Measurements from ENCODE around the gene DCXR.

Gene DCXR

DNA sequence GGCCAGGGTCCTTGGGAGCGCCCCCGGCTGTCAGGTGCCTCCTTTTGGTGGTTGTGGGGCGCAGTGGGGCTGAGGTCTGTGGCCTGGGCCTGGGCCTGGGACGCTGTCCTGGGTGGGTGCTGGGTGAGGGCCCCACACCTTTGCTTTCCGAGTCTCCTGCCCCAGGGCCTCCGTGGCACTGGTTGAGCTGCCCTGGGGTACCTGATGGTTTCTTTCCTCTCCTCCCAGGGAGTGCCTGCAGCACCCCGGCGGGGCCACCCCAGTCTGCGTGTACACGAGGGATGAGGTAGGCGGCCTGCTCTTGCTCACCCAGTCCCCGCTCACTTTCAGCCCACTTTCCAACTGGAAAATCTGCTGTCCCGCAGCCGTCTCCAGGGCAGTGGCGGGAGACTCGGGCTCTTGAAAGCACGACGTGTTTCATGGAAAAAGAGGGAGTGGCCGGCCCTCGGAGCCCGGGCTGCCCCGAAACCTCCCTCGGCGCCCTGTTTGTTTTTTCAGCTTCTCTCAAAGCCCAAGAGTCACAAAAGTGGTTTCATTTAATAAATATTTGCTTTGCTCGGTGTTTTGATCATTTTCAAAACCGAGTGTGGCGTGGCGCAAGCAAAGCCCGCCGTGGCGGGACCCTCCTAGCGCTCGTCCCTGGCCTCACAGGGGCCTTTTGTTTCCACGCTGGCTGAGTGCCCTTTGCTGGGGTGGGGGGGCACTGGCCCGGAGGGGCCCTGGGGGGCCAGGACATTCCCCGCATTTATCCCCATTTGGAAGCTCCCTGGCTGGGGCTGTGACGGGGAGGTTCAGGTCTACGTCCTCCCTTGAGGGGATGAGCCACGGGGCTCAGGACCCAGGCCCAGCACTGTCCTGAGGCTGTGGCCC is 42.7 kb downstream of the DCXR start:
- ChIA-PET CTCF (interaction anchor here (0.7 to 1.4 kb wide), 5 partner anchors 9 to 35 kb away, joined by 3 to 6 read pairs (median 4); no protein-coding TSS in a partner anchor), POLR2A (no interaction called here)
- TF ChIP-seq, protein P1, sequence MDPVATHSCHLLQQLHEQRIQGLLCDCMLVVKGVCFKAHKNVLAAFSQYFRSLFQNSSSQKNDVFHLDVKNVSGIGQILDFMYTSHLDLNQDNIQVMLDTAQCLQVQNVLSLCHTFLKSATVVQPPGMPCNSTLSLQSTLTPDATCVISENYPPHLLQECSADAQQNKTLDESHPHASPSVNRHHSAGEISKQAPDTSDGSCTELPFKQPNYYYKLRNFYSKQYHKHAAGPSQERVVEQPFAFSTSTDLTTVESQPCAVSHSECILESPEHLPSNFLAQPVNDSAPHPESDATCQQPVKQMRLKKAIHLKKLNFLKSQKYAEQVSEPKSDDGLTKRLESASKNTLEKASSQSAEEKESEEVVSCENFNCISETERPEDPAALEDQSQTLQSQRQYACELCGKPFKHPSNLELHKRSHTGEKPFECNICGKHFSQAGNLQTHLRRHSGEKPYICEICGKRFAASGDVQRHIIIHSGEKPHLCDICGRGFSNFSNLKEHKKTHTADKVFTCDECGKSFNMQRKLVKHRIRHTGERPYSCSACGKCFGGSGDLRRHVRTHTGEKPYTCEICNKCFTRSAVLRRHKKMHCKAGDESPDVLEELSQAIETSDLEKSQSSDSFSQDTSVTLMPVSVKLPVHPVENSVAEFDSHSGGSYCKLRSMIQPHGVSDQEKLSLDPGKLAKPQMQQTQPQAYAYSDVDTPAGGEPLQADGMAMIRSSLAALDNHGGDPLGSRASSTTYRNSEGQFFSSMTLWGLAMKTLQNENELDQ (tag by site-specific recombination; IDR thresholded peaks at IDR 0.05; ENCODE audit: low read depth) = no peak
- TF ChIP-seq PRDM1 (tag by site-specific recombination; IDR thresholded peaks at IDR 0.05) = no peak
- TF ChIP-seq, protein P2, sequence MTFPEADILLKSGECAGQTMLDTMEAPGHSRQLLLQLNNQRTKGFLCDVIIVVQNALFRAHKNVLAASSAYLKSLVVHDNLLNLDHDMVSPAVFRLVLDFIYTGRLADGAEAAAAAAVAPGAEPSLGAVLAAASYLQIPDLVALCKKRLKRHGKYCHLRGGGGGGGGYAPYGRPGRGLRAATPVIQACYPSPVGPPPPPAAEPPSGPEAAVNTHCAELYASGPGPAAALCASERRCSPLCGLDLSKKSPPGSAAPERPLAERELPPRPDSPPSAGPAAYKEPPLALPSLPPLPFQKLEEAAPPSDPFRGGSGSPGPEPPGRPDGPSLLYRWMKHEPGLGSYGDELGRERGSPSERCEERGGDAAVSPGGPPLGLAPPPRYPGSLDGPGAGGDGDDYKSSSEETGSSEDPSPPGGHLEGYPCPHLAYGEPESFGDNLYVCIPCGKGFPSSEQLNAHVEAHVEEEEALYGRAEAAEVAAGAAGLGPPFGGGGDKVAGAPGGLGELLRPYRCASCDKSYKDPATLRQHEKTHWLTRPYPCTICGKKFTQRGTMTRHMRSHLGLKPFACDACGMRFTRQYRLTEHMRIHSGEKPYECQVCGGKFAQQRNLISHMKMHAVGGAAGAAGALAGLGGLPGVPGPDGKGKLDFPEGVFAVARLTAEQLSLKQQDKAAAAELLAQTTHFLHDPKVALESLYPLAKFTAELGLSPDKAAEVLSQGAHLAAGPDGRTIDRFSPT (tag by site-specific recombination; IDR thresholded peaks at IDR 0.05) = no peak
- TF ChIP-seq, protein P3, sequence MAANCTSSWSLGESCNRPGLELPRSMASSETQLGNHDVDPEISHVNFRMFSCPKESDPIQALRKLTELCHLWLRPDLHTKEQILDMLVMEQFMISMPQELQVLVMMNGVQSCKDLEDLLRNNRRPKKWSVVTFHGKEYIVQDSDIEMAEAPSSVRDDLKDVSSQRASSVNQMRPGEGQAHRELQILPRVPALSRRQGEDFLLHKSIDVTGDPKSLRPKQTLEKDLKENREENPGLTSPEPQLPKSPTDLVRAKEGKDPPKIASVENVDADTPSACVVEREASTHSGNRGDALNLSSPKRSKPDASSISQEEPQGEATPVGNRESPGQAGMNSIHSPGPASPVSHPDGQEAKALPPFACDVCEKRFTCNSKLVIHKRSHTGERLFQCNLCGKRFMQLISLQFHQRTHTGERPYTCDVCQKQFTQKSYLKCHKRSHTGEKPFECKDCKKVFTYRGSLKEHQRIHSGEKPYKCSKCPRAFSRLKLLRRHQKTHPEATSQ (tag by site-specific recombination; IDR thresholded peaks at IDR 0.05) = no peak
- no peak for TF ChIP-seq ZNF239 (tag by site-specific recombination; IDR thresholded peaks at IDR 0.05)
- no peak for TF ChIP-seq ZNF423 (tag by site-specific recombination; IDR thresholded peaks at IDR 0.05)
- no peak for TF ChIP-seq ZFP41 (tag by site-specific recombination; IDR thresholded peaks at IDR 0.05; ENCODE audit: borderline replicate concordance)
- no peak for TF ChIP-seq SETDB1 (IDR thresholded peaks at IDR 0.05; ENCODE audit: insufficient read length, low read length)
- no peak for TF ChIP-seq ZNF660 (tag by site-specific recombination; IDR thresholded peaks at IDR 0.05)
- no peak for TF ChIP-seq ZEB2 (tag by site-specific recombination; IDR thresholded peaks at IDR 0.05)
- no peak for TF ChIP-seq ZNF549 (tag by site-specific recombination; IDR thresholded peaks at IDR 0.05)
- no peak for TF ChIP-seq KLF8 (tag by site-specific recombination; IDR thresholded peaks at IDR 0.05)
- no peak for TF ChIP-seq HOXA7 (CRISPR knock-in tag; IDR thresholded peaks at IDR 0.05; ENCODE audit: borderline replicate concordance)
- TF ChIP-seq, protein P4, sequence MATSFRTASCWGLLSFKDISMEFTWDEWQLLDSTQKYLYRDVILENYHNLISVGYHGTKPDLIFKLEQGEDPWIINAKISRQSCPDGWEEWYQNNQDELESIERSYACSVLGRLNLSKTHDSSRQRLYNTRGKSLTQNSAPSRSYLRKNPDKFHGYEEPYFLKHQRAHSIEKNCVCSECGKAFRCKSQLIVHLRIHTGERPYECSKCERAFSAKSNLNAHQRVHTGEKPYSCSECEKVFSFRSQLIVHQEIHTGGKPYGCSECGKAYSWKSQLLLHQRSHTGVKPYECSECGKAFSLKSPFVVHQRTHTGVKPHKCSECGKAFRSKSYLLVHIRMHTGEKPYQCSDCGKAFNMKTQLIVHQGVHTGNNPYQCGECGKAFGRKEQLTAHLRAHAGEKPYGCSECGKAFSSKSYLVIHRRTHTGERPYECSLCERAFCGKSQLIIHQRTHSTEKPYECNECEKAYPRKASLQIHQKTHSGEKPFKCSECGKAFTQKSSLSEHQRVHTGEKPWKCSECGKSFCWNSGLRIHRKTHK (tag by site-specific recombination; IDR thresholded peaks at IDR 0.05) = no peak
- TF ChIP-seq, protein P5, sequence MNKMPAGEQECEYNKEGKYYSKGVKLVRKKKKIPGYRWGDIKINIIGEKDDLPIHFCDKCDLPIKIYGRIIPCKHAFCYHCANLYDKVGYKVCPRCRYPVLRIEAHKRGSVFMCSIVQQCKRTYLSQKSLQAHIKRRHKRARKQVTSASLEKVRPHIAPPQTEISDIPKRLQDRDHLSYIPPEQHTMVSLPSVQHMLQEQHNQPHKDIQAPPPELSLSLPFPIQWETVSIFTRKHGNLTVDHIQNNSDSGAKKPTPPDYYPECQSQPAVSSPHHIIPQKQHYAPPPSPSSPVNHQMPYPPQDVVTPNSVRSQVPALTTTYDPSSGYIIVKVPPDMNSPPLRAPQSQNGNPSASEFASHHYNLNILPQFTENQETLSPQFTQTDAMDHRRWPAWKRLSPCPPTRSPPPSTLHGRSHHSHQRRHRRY (tag by site-specific recombination; IDR thresholded peaks at IDR 0.05) = no peak
- Histone ChIP-seq H3K9me3 (ENCODE audit: control insufficient read depth, insufficient read depth, low read depth, low read length) (no peaks in the 10 kb centered on the region), H3K4me3 (ENCODE audit: low read depth, low read length) (no peak overlapping the region), H3K36me3 (ENCODE audit: control insufficient read depth in 2 of 2, insufficient read depth in 1 of 2, low read length in 2 of 2) (peaks cover 0 to 13% of the 10 kb centered on the region in 2 experiments; a peak in 1 of 3 replicates), H3K4me1 (ENCODE audit: control insufficient read depth, insufficient read depth, low read length) (peaks cover 7% of the 10 kb centered on the region), H3K27ac (ENCODE audit: extremely low read depth, low read depth, low read length) (no peak overlapping the region)
